GM10248 (cell line): ENCODE data around the gene APOC3.

Source experiments
- CTCF ChIA-PET: fragments of 300-600 bp; sonication (Branson Sonifier 250); formaldehyde crosslinking; extraction: SDS; loops from one replicate; lab custom pipeline; 2021; ENCODE audit warnings: antibody characterized with exemption; lab: Yijun Ruan, JAX
- POLR2A ChIA-PET: fragments of 350-650 bp; sonication (Branson Sonifier 250); formaldehyde crosslinking; extraction: SDS; loops from one replicate; lab custom pipeline; 2020; ENCODE audit warnings: antibody characterized with exemption; lab: Yijun Ruan, JAX
- DNase-seq: peaks from one replicate; pipeline ENCODE4 v3.0.0; 2012; ENCODE audit errors: extremely low spot score
- CTCF ChIP-seq: IDR thresholded peaks from 2 replicates; pipeline ENCODE4 v1.5.1; 2012; ENCODE audit warnings: mild to moderate bottlenecking, low read depth; ENCODE audit errors: extremely low read depth, missing control alignments, control extremely low read depth

The APOC3 gene

GRCh38 chr11:116788534-116788933 lies 41.2 kb upstream of the APOC3 start:
- ChIA-PET CTCF (interaction anchor here (0.9 to 10.2 kb wide), 9 partner anchors 8 to 441 kb away, joined by 3 to 100 read pairs (median 11); partner anchors contain the start of genes APOA1 and BUD13), POLR2A (no interaction called here)
- no peak for DNase-seq
- no peak for TF ChIP-seq CTCF

- CTCF ChIA-PET: interaction anchor here (0.9 to 10.2 kb wide), 11 partner anchors 9 to 441 kb away, joined by 3 to 100 read pairs (median 16); partner anchors contain the start of genes APOA1, APOA4, BUD13 and SIK3
- no peak for DNase-seq
- POLR2A ChIA-PET: no interaction called here
- no peak for TF ChIP-seq CTCF
Measured at GRCh38 chr11:116788975-116789374, 40.7 kb upstream of the APOC3 start.

GRCh38 chr11:116790167-116791001 lies 39.3 kb upstream of the APOC3 start:
- no peak for TF ChIP-seq CTCF
- POLR2A ChIA-PET: no interaction called here
- no peak for DNase-seq
- CTCF ChIA-PET: interaction anchor here (0.6 to 10.2 kb wide), 43 partner anchors 8 to 441 kb away, joined by 3 to 100 read pairs (median 6); partner anchors contain the start of genes APOA1, APOA4, BUD13 and PAFAH1B2

- peak; percentile 87 for DNase-seq
- POLR2A ChIA-PET: no interaction called here
- TF ChIP-seq CTCF: peak; percentile 93
- CTCF ChIA-PET: interaction anchor here (0.6 to 10.2 kb wide), 47 partner anchors 8 to 440 kb away, joined by 3 to 100 read pairs (median 5); partner anchors contain the start of genes APOA1, APOA4, BUD13 and PAFAH1B2
Measured at GRCh38 chr11:116791002-116791812, 38.5 kb upstream of the APOC3 start.

GRCh38 chr11:116791813-116792143 lies 37.9 kb upstream of the APOC3 start, which contains the start of gene APOA5:
TSS of gene APOA5 (minus strand) at chr11:116791879. CDS start at chr11:116791860, 19 bp downstream.
- CTCF ChIA-PET: interaction anchor here (0.6 to 10.2 kb wide), 44 partner anchors 8 to 440 kb away, joined by 3 to 100 read pairs (median 6); partner anchors contain the start of genes APOA1, APOA4, BUD13 and PAFAH1B2
- TF ChIP-seq CTCF: no peak
- no peak for DNase-seq
- POLR2A ChIA-PET: no interaction called here

- POLR2A ChIA-PET: no interaction called here
- no peak for TF ChIP-seq CTCF
- DNase-seq: no peak
- CTCF ChIA-PET: interaction anchor here (0.8 to 10.2 kb wide), 21 partner anchors 9 to 437 kb away, joined by 3 to 100 read pairs (median 9); partner anchors contain the start of genes APOA1, BUD13 and PAFAH1B2
Measured at GRCh38 chr11:116792144-116792868, 37.4 kb upstream of the APOC3 start.
